SH-SY5Y (cell line): ENCODE results near the gene USP20.

Experiments used
- GATA2 ChIP-seq: IDR thresholded peaks from 2 replicates; pipeline ENCODE4 v1.6.1; 2011; ENCODE audit warnings: mild to moderate bottlenecking, low read depth, low read length
- GATA3 ChIP-seq: IDR thresholded peaks from 2 replicates; pipeline ENCODE4 v1.6.1; 2011; ENCODE audit warnings: low read depth, mild to moderate bottlenecking, low read length, moderate library complexity

GRCh38 chr9:129828051-129828450, 7.2 kb upstream of the USP20 start:
- TF ChIP-seq GATA3 (no peak), GATA2 (no peak)
